Tongue (tissue), 2 donors: ENCODE measurements around the gene CDK11A. TPM values are rescaled to one million over a fixed set of nuclear protein-coding genes. Genes with fewer than 3 reads are reported as not detected.
"Not testable (repeated sequence)": the region's sequence is repeated elsewhere in the genome, so short reads cannot be mapped to it uniquely, and the experiment has no call there.

ENCODE experiments used
- DNase-seq: peaks from one replicate; pipeline ENCODE4 v3.0.0-alpha.2; 2015
- total RNA-seq: library from RNA; depleted of rRNA; stranded (reverse); fragments of >200 nt; gene quantifications from one replicate; pipeline ENCODE4 v1.2.3, GENCODE V29; 2014

The CDK11A gene
- total RNA-seq, 1 donor from 2014 or later, result 17.5 TPM

DNA sequence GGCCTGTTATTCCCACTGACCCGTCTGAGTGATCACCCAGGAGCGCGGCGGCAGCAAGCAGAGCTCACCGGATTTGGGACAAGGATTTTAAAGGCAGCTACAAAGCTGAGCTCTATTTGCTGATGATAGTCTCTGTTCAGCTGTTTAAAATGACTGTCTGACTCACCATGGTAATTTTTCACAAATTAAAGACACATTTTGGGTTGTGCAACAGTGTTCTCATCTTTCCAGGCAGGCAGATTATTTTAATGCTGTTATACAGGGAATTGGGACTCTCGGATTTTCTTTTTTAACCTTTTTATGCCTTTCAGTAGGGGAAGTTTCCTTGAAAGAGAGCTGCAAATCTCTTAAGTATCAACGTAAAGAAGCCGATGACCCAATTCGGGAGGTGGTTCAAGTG is 61.8 kb downstream of the CDK11A start:
- DNase-seq, result not testable (repeated sequence)

DNA sequence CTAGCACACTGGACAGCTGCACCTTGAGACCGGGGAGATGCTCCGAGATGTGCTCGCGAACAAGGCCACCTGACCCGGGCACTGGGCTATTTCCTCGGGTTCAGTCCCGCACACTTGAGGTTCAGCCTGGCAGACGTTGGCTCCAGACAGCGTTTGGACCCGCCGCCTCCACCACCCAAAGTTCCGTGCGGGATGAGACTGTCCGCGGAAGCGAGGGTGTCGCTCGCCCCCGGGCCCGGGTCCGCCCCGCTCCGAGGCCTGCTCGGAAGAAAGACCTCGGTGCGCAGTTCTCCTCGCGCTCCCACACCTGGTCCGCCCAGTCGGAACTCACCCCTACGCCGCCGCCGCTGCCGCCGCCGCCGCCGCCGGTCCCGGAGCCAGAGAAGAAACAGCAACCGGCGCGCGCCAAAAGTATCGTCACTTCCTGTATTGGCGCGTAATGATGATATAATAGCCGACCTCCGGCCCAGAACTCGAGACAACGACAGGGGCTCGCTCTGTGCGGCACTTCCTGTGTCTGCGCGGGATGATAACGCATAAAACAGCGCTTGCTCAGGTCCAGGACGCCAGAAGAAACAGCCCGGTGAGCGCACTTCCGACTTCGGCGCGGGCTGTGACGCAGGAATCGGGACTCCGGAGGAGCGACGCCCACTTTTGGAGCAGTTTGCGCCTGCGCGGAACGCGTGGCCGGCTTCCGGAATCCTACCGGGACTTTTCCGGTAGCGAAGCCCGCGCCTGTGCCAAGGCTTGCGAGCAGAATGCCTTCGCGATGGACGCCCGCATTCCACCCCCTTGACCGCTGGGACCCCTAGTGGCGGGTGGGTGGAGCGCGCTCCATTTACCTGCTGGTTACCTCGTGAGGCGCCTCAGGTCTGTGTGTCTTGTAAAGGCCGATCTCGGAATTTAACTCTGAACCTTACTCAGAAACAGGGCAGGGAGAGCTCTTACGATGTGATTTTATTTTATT is 65.3 kb downstream of the CDK11A start, which contains the start of gene CDK11B:
CDK11B (minus strand) TSS at position 422 of the 967 bp plus-strand sequence. CDS start 1,519 bp downstream, outside the sequence.
- peak; percentile 98 for DNase-seq

Other genes starting within 250 kb of the CDK11A start
- gene ATAD3A, start 212.2 kb downstream of the CDK11A start, total RNA-seq, result 21.3 TPM
- 2.4 TPM for gene TMEM240, start 183.7 kb downstream of the CDK11A start, total RNA-seq
- 55.7 TPM for gene SSU72, start 149.5 kb downstream of the CDK11A start, total RNA-seq
- gene FNDC10, start 124.2 kb downstream of the CDK11A start, total RNA-seq, result 1.0 TPM
- 79.5 TPM for gene MIB2, start 108.9 kb downstream of the CDK11A start, total RNA-seq
- gene MMP23B, start 92.2 kb downstream of the CDK11A start, total RNA-seq, result 18.1 TPM
- 12.2 TPM for gene CDK11B, start 65.4 kb downstream of the CDK11A start, total RNA-seq
- 36.9 TPM for gene SLC35E2B, start 31.6 kb downstream of the CDK11A start, total RNA-seq
- 39.3 TPM for gene NADK, start 54.1 kb upstream of the CDK11A start, total RNA-seq
- 92.3 TPM for gene GNB1, start 166.7 kb upstream of the CDK11A start, total RNA-seq
- 108 TPM for gene CALML6, start 190.9 kb upstream of the CDK11A start, total RNA-seq
- gene TMEM52, start 194.9 kb upstream of the CDK11A start, total RNA-seq, result 25.6 TPM